DMS 273 (cell line): Measurements from ENCODE around the gene CFAP61.
A peak's percentile ranks its signal among the peaks of the same experiment; 100 is the strongest.
"Not testable (repeated sequence)": the region's sequence is repeated elsewhere in the genome, so short reads cannot be mapped to it uniquely, and the experiment has no call there.

Source experiments
- DNase-seq: peaks from one replicate; lab custom pipeline; 2025; ENCODE audit not compliant: unreplicated experiment; lab: John Stamatoyannopoulos, UW

The CFAP61 gene

DNA sequence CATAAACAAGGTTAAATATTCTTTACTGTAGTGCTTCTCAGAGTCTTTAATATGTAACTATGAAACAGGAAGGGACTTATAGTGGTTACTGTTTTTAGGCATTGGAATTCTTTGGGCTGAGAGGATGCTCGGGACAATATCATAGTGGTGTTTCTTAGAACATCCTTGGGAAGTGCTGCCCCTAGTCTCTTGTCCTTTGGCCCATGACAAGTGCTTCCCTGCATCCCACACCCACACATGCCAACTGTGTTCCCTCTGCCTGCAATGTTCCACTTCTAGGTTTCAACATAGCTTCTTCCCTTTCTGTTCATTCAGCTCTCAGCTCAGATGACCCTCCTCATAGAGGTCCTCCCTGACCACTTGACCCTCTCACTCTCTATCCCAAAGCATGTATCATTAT, 37.6 kb downstream of the CFAP61 start:
- no peak for DNase-seq

DNA sequence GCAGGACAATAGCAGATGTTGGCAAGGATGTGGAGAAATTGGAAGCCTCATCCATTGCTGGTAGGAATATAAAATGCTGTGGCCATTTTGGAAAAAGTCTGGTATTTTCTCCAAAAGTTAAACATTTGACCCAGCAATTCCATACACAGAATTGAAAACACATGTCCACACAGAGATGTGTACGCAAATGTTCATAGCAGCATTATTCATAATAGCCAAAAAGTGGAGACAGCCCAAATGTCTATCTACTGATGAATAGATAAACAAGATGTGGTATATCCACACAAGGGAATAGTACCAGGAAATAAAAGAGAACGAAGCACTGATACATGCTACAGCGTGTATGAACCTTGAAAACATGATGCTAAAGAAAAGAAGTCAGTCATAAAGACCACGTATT, 40.5 kb downstream of the CFAP61 start:
- no peak for DNase-seq

DNA sequence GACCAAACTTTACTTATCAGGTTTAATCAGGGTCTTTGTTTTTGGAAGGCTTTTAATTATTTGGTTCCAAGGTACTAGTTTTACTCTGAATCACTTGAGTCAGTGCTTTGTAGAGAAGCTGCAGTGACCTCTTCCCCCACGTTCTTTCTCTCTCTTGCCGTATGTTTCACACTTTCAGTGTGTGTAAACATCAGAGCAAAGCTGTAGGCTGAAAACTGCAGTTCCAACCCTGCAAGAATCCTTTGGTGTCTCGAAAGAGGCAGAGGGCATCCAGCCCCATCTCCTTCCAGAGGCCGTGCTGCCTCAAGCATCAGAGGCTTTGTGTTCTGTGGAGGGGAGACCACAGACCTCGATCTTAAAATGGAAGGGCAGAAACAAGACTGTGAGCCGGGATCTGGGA, 42.1 kb downstream of the CFAP61 start:
- DNase-seq, result peak; percentile 63

DNA sequence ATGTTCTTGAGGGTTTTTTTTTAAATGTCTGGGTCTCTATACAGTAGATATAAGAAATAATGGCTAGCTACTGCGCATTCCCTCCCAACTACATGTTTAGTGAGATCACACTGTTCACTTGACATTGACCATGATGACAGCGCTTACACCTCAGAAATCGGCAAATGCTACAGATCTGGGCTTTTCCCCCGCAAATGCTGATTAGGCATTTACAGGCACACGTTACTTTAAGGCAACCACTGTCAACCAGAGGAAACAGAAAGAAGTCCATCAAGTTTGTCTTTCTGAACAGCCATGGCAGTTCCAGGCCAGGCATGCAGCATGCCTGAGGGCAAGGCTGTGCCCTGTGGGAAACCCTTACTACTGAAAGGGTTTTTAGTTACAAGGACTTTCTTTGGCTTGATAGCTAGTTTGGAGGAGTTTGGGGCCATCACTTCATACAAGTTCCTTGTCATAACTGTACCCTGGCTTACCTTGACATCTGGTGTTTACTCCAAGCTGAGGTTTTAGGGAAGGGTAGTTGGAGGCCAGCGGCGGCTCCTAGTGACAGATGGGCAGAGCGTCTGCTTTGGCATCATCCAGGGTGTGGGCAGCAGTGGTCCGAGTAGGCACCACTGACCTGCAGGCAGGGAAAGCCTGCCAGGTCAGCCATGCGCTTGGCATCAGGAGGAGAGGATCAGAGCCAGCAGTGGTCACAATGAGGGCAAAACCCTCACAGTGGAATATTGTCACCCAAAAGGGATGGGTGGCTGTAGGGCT, 43.0 kb downstream of the CFAP61 start:
- peak; percentile 91 for DNase-seq

DNA sequence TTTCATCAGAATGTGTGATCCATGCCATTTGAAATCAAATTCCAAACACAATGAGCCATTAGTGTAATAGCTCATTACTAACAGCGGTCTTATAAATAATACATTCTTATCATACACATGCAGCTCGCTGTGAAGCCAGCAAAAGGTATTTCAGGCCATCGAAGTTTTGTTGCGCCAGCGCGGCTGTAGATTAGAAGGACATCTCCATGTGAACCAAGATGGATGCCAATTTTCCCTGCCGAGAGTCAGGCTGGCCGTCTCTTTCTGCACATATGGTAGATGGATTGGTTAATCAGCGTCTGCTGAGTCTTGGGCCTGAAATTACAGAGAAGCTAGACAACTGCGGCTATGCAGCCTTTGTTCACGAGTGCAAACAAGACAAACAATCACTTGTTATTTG, 44.1 kb downstream of the CFAP61 start:
- DNase-seq, result peak; percentile 93

DNA sequence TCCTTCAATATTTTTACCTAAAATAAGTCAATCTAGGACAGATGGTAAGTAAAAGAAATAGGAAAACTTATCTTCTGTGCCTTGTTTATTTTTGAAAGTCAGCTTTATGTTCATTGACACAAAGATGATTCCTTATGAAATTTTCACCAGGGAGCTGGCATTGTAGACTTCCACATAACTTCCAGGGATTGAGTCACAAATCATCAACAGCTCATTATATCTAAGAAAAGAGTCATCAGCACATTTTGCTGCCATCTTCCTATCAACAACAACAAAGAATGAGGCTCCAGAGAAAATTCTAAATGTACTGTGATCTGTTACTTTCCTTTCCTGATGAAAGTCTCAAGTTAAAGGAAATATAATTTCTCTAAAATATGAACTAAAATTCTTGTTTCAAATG, 48.5 kb downstream of the CFAP61 start:
- no peak for DNase-seq

DNA sequence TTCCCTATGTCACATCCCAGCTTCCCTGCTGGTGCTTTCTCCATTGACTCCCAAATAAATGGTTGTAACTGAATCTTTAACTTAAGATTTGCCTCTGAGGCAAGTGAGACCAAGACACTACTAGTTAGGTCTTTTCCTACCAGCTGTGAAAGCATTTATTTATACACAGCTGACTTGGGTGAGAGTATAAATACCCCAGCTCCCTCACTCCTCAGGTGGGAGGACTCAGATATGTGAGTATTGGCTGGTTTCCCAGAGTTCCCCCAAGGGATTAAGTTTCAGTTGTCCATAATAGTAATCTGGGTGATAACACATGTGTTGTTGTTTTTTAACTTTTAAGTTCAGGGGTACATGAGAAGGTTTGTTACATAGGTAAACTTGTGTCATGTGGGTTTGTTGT, 49.8 kb downstream of the CFAP61 start:
- peak; percentile 23 for DNase-seq

DNA sequence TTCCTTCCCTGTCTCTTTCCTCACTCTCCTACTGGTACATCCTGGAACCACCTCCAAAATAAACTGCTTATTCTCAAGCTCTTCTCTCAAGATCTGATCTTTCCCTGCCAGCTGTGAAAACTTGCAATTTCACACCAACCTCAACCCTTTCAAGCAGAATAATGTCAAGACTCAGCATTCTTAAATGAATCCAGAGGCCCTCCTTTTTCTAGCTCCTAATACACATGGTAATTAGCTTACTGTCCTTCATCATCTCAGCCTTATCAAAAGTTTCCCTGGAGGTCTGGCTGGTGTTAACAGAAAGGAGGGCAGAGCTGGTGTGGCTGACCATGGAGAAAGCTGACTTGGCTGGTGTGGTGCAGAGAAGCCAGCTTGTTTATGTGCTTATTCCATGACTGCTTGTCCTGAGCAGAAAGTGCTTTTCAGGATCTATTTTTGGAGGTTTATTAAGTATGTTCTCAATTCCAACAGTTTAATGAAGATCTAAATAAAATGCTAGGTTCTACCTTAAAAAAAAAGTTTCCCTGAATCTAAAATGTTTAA, 50.5 kb downstream of the CFAP61 start:
- DNase-seq, result peak; percentile 20

DNA sequence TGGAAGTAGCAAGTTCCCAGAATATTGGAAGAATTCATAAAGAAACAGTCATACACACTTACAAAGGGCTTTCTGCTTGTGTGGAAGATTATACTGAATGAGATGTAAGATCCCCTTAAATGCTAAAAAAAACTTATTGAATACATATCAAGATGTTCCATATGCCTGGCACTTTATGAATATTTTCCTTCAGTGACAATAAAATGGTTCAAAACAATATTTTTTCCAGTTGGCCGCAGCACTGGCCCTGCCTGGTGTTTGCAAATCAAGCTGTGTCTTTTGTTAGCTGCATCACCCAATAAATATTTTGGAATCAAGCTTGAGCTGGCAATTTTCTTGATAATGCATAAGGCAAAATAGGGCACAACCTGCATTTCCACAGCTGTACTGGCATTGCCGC, 51.2 kb downstream of the CFAP61 start:
- DNase-seq, result no peak

DNA sequence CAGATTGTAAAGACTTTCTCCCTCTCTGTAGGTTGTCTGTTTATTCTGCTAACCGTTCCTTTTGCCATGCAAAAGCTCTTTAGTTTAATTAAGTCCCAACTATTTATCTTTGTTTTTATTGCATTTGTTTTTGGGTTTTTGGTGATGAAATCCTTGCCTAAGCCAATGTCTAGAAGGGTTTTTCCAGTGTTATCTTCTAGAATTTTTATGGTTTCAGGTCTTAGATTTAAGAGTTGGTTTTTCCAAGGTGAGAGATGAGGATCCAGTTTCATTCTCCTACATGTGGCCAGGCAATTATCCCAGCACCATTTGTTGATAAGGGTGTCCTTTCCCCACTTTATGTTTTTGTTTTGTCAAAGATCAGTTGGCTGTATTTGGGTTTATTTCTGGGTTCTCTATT, 70.9 kb downstream of the CFAP61 start:
- not testable (repeated sequence) for DNase-seq

DNA sequence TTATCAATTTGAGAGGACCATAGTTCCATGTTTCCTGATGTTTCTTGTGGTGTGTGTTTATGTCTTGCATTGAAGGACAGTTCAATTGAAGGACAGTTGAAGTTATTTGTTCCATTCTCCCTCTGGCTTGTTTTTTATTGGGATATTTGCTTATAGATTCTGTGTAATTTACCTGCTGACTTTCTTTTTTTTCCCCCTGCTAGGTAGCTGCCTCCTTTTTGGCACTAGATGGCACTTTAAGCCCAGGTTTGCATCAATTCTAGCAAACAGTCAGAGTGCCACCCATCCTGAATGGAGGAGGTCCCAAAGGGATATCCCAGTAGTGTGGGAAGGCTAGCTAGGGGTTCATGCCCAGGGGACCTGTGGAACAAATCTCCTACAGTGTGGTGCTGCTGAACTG, 78.1 kb downstream of the CFAP61 start:
- peak; percentile 89 for DNase-seq

DNA sequence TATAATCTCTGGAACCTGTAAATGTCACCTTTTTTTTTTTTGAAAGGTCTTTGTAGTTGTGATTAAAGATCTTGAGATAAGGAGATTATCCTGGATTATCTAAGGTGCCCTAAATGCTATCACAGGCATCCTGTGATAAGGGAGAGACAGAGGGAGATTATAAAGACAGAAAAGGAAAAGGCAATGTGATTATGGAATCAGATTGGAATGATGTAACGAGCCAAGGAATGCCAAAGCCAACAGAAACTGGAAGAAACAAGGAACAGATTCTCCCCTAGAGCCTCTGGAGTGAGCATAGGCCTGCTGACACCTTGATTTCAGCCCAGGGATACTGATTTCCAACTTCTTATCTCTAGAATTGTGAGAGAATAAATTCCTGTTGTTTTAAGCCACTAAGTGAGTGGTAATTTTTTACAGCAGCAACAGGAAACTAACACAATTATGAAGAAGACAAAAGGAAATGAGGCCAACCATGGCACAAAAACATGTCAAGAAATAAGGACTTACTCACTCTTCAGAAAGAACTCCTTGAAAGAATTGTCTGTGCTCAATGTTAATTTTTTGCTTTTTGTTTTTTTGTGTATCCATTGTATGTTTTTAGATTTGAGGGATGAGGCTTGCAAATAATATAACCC, 82.7 kb downstream of the CFAP61 start:
- DNase-seq, result no peak

DNA sequence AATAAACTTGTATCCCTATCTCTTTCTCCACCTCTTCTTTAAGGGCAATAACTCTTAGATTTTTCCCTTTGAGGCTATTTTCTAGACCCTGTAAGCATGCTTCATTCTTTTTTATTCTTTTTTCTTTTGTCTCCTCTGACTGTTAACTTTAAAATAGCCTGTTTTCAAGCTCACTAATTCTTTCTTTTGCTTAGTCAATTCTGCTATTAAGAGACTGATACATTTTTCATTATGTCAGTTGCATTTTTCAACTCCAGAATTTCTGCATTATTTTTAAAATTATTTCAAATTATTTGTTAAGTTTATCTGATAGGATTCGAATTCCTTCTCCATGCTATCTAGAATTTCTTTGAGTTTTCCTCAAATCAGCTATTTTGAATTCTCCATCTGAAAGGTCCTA, 84.0 kb downstream of the CFAP61 start:
- no peak for DNase-seq

DNA sequence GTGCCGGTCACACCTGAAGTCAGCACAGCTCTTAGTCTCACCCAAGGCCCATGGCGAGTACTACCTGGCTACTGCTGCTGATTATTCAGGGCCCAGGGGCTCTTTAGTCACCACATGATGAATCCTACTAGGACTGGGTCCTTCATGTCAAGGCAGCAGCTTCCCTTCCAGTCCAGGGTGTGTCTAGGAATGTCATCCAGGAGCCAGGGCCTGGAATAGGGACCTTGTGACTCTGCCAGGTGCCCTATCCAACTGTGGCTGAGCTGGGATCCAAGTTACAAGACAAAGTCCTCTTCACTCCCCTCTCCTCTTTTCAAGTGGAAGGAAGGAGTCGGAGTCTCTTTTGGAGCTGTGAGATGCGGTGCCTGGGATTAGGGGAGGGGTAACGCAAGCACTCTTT, 85.5 kb downstream of the CFAP61 start:
- DNase-seq, result no peak

DNA sequence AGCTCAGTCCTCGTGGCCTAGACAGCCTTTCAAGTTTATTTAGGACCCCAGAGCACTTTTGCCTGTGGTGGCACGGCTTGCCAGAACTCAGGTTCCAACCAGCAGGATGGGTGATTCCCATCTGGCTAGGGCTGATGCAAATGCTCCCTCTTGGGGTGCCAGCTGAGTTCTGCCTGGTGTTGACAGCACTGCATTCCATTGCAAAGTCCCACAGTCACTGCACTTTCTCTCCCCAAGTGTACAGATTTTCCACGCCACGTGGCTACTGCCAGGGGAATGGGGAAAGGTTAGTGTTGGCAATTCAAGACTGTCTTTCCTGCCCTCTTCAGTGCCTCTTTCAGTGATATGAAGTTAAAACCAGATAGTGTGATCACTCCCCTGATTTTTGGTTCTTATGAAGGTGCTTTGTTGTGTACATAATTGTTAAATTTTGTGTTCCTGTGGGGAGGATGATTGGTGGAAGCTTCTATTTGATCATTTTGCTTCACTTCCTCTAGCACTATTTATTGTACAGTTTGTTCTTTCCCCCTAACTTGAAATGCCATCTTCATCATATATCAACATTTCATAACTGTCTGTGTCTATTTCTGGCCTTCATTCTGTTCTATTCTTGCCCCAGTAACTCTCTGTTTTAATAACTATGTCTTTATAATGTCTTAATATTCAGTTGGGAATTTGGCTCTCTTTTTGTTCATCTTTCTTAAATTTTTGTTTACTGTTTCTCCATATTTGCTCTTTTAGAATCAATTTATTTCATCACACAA, 86.2 kb downstream of the CFAP61 start:
- DNase-seq, result peak; percentile 41

DNA sequence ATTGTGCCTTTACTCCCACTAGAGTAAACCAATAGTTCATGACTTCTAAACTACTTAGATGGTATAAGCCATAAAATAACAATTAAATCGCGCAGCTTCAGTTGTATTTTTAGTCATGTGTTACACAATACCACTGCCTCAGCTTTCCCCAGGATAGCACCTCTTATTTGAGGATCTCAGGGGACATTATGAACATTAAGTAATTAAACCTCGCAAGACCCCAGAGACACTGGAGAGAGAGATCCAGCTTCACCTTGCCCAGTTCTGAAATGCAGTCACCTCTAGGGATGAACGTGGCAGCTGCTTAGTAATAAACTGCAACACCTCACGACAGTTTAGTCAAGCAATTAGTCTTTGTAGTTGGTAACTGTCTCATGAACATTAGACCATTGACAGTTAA, 87.1 kb downstream of the CFAP61 start:
- no peak for DNase-seq

DNA sequence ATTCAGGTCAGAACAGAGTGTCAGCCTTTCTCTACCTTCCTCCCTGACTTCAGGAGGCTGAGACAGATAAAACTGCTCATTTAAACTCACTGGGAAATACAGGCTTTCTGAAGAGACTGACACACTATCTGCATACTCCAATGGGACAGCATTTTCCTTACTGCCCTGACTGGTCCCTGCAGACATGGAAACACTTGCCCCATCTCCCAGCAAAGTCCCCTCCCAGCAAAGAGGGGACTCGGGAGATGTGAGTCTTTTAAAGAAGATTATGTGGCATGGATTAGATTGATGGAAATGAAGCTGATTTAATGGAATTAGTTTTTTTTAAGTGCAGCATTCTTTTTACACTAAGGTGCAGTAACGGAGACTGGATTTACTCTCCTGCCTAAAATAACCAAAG, 90.8 kb downstream of the CFAP61 start:
- DNase-seq, result no peak

DNA sequence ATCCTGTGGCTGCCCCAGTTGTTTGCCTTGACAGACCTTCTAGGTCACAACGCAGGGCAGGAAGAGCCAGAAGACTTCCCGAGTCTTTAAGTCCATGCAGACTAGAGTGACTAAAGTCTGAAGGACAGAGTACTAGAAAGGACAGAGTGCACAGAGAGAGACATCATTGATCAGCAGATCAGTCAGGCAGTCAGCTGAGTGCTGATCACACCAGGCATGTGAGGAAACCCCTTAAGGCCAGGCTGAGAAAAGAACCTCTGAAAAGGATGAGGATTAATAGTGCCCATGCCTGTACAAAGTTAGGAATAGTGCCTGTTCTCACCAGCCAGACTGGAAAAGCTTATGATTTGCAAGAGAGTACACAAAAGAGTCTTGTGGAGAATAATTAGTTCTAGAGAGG, 91.3 kb downstream of the CFAP61 start:
- no peak for DNase-seq

DNA sequence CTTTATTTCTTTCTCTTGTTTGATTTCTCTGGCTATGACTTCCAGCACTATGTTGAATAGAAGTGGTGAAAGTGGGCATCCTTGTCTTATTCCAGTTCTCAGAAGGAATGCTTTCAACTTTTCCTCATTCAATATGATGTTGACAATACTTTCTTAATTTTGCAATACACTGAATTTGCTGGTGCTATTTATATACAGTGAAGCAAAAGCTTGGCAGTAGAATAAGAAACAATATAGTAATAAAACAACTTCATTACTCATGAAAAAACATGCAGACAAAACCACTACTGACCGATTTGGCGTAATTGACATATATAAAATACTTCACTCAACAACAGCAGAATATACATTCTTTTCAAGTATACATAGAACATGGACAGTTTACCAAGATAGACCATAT, 96.4 kb downstream of the CFAP61 start:
- no peak for DNase-seq

DNA sequence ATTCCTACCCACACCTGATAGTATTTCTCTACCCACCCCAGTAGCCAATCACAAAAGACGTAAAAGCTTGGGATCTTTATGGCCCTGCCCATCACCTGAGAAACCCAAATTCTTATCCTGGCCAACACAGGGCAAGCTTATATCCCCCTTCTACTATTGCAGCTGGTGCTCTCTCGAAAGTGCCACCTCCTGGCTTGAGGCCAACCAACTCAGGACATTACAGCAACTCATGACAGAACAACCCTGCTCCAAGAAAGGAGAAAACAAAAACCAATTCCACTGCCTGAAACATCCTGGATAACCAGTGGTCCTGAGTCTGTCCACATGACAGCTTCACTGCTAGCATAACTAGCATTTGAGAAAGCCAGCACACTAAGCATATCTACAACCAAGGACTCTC, 97.9 kb downstream of the CFAP61 start:
- no peak for DNase-seq

DNA sequence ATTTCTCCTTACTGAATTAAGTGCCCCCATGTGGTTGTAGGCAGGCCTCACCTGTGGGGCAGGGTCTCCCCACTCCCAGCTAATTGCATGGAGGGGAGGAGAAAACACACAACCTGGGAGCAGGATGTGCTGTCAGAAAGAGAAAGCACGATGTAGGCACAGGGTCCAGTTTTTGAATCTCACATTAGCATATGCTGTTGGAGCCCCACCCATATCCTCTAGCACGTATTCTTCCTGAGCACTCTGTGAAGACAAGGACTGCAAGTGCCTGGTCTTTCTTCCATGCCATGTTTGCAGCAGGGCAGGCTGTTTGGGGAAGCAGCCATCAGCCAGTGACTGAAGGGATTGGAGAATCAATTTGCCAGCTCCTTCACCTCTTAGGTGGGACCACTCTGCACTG, 108.2 kb downstream of the CFAP61 start:
- no peak for DNase-seq

DNA sequence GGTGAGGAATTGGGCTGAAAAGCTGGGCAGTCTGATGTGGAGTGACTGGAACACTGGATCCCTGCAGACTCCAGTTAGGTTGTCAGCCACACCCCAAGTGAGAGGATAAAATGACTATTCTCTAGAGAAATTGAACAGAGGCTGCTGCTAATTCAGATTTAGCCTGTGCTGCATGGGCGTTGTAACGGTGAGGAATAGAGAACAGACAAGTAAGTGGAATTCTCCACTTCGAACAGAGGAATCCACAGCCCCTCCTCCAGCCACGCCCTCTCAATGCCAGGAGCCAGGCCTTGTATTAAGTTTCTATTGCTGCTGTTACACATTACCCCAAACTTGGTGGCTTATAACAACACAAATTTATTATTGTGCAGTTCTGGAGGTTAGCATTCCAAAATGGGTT, 109.3 kb downstream of the CFAP61 start:
- no peak for DNase-seq
